ENCODE results near the gene CDC26. TPM values are rescaled to one million over a fixed set of nuclear protein-coding genes. Genes with fewer than 3 reads are reported as not detected.
"Not testable (repeated sequence)": the region's sequence is repeated elsewhere in the genome, so short reads cannot be mapped to it uniquely, and the experiment has no call there.

Gene CDC26
- total RNA-seq, 1 experiment from 2014 or later, result 51.6 TPM

DNA sequence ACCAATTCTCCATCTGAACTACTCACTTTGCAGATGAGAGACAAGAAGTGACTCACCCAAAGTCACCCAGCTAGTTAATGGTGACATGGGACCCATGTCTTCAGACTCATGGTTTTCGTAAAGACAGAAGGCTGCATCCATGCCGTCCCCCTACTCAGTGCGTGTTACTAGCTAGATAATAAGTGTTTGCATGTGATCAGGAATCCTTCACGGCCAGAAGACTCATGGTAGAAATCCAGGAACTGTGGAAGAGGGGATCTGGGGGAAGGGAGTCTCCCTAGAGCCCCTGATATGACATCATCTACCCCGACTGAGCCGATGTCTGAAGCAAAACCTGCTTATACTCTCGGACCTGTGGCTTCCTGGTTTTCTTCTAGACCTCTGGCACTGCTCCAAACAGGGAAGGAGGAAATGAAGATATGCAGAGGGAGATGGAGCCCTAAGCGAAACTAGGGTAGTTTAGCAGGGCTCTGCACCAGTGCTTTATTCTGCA is 24.5 kb upstream of the CDC26 start:
- Mint-ChIP-seq H3K36me3 (ENCODE audit: insufficient read depth, unreplicated experiment) (peaks cover 13% of the 10 kb centered on the region), H3K9me3 (ENCODE audit: unreplicated experiment) (no peaks in the 10 kb centered on the region), H3K27me3 (ENCODE audit: insufficient read depth, unreplicated experiment) (peaks cover 47% of the 10 kb centered on the region), H3K4me3 (ENCODE audit: unreplicated experiment) (no peak overlapping the region), H3K27ac (ENCODE audit: low read depth, unreplicated experiment) (no peak overlapping the region), H3K4me1 (ENCODE audit: insufficient read depth, unreplicated experiment) (peaks cover 5% of the 10 kb centered on the region)
- intact Hi-C loops (cut with micrococcal nuclease), result loop anchor here (10.0 kb wide), 1 partner anchor 295 kb away; no protein-coding TSS in a partner anchor
- DNase-seq (ENCODE audit: unreplicated experiment), result peak; percentile 32
- ChIA-PET POLR2A (no interaction called here), CTCF (interaction anchor here (0.6 to 1.7 kb wide), 4 partner anchors 30 to 561 kb away, joined by 3 to 8 read pairs (median 3); no protein-coding TSS in a partner anchor)
- no TSS peak for BruUV-seq (replicated peaks)
- TF ChIP-seq, protein P1, sequence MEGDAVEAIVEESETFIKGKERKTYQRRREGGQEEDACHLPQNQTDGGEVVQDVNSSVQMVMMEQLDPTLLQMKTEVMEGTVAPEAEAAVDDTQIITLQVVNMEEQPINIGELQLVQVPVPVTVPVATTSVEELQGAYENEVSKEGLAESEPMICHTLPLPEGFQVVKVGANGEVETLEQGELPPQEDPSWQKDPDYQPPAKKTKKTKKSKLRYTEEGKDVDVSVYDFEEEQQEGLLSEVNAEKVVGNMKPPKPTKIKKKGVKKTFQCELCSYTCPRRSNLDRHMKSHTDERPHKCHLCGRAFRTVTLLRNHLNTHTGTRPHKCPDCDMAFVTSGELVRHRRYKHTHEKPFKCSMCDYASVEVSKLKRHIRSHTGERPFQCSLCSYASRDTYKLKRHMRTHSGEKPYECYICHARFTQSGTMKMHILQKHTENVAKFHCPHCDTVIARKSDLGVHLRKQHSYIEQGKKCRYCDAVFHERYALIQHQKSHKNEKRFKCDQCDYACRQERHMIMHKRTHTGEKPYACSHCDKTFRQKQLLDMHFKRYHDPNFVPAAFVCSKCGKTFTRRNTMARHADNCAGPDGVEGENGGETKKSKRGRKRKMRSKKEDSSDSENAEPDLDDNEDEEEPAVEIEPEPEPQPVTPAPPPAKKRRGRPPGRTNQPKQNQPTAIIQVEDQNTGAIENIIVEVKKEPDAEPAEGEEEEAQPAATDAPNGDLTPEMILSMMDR (IDR thresholded peaks at IDR 0.05; ENCODE audit: unreplicated experiment), result no peak

GRCh38 chr9:113298924-113299770 is 23.8 kb upstream of the CDC26 start:
- no peak overlapping the region for H3K27ac Mint-ChIP-seq (ENCODE audit: low read depth, unreplicated experiment)
- H3K4me3 Mint-ChIP-seq (ENCODE audit: unreplicated experiment), result no peak overlapping the region
- CTCF ChIA-PET, result interaction anchor here (0.5 to 1.7 kb wide), 7 partner anchors 13 to 561 kb away, joined by 3 to 8 read pairs (median 3); partner anchors contain the start of gene ALAD
- POLR2A ChIA-PET, result no interaction called here
- TF ChIP-seq, protein P1 (IDR thresholded peaks at IDR 0.05; ENCODE audit: unreplicated experiment), result no peak
- no TSS peak for BruUV-seq (replicated peaks)
- H3K36me3 Mint-ChIP-seq (ENCODE audit: insufficient read depth, unreplicated experiment), result peaks cover 13% of the 10 kb centered on the region
- H3K27me3 Mint-ChIP-seq (ENCODE audit: insufficient read depth, unreplicated experiment), result peaks cover 47% of the 10 kb centered on the region
- H3K4me1 Mint-ChIP-seq (ENCODE audit: insufficient read depth, unreplicated experiment), result peaks cover 5% of the 10 kb centered on the region
- intact Hi-C loops (cut with micrococcal nuclease), result no loop called here
- no peak for DNase-seq (ENCODE audit: unreplicated experiment)
- no peaks in the 10 kb centered on the region for H3K9me3 Mint-ChIP-seq (ENCODE audit: unreplicated experiment)

GRCh38 chr9:113298311-113298710 is 22.9 kb upstream of the CDC26 start:
- intact Hi-C loops (cut with micrococcal nuclease), result no loop called here
- no peak overlapping the region for H3K4me3 Mint-ChIP-seq (ENCODE audit: unreplicated experiment)
- peaks cover 43% of the 10 kb centered on the region for H3K27me3 Mint-ChIP-seq (ENCODE audit: insufficient read depth, unreplicated experiment)
- peaks cover 4% of the 10 kb centered on the region for H3K4me1 Mint-ChIP-seq (ENCODE audit: insufficient read depth, unreplicated experiment)
- H3K27ac Mint-ChIP-seq (ENCODE audit: low read depth, unreplicated experiment), result no peak overlapping the region
- no TSS peak for BruUV-seq (replicated peaks)
- POLR2A ChIA-PET, result no interaction called here
- TF ChIP-seq, protein P1 (IDR thresholded peaks at IDR 0.05; ENCODE audit: unreplicated experiment), result no peak
- CTCF ChIA-PET, result interaction anchor here (0.6 to 1.7 kb wide), 3 partner anchors 12 to 108 kb away, joined by 3 to 8 read pairs (median 3); no protein-coding TSS in a partner anchor
- DNase-seq (ENCODE audit: unreplicated experiment), result no peak
- no peaks in the 10 kb centered on the region for H3K9me3 Mint-ChIP-seq (ENCODE audit: unreplicated experiment)
- H3K36me3 Mint-ChIP-seq (ENCODE audit: insufficient read depth, unreplicated experiment), result peaks cover 17% of the 10 kb centered on the region

DNA sequence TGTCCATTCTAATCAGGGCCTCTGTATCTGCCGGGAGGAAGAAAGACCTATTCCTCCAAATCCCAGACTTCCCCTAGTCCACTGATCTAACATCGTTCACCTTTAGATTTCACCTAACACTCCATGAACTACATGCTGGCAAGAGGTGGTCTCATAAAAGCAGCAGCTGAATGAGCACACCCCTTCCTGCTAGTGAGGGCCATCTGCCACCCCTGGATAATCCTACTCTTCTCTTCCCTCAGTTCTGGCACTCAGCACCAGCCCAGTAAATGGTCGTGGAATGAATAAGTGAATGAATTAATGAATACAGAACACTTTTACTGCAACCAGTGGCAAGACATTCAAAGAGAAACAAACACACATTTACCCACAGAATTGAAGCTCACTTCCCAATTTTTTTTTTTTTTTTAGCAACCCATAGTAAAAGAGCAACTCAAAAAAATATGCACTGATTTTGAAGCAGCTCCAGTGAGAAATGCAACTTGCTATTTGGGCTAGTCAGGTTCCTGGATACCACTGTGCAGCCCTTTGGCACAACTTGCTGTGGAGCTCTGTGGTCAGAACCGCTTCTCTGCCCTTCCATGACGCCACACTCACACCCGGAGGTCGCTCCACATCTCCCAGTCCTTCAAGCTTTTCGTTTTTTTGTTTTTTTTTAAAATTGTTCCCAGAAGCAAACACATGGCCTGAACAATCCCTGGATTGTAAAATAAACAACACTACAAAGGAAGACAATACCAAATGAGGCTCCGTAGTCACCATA is 21.6 kb upstream of the CDC26 start:
- BruUV-seq (replicated peaks), result no TSS peak
- no peak overlapping the region for H3K27ac Mint-ChIP-seq (ENCODE audit: low read depth, unreplicated experiment)
- TF ChIP-seq, protein P1 (IDR thresholded peaks at IDR 0.05; ENCODE audit: unreplicated experiment), result no peak
- intact Hi-C loops (cut with micrococcal nuclease), result no loop called here
- peaks cover 29% of the 10 kb centered on the region for H3K27me3 Mint-ChIP-seq (ENCODE audit: insufficient read depth, unreplicated experiment)
- no peak for DNase-seq (ENCODE audit: unreplicated experiment)
- ChIA-PET POLR2A (interaction anchor here (0.6 kb wide), 1 partner anchor 22 kb away, joined by 3 read pairs; no protein-coding TSS in a partner anchor), CTCF (interaction anchor here (0.7 kb wide), 3 partner anchors 361 to 1189 kb away, joined by 3 to 4 read pairs (median 3); no protein-coding TSS in a partner anchor)
- no peaks in the 10 kb centered on the region for H3K4me1 Mint-ChIP-seq (ENCODE audit: insufficient read depth, unreplicated experiment)
- peaks cover 25% of the 10 kb centered on the region for H3K36me3 Mint-ChIP-seq (ENCODE audit: insufficient read depth, unreplicated experiment)
- no peaks in the 10 kb centered on the region for H3K9me3 Mint-ChIP-seq (ENCODE audit: unreplicated experiment)
- H3K4me3 Mint-ChIP-seq (ENCODE audit: unreplicated experiment), result no peak overlapping the region

DNA sequence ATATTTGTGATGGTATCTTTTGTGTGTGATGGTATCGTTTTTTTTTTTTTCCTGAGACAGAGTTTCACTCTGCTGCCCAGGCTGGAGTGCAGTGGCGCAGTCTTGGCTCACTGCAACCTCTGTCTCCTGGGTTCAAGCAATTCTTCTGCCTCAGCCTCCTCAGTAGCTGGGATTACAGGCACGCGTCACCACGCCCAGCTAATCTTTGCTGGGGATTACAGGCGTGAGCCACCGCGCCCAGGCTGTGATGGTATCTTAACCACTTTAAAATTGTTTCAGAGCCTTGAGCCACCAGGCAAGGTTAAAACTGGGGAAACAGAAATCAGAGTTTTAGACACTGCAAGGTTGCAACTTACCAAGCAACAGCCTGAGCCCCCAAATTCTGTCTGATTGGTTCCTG is 20.9 kb upstream of the CDC26 start:
- H3K4me1 Mint-ChIP-seq (ENCODE audit: insufficient read depth, unreplicated experiment); POLR2A ChIA-PET; H3K9me3 Mint-ChIP-seq (ENCODE audit: unreplicated experiment); DNase-seq (ENCODE audit: unreplicated experiment); intact Hi-C loops (cut with micrococcal nuclease); H3K4me3 Mint-ChIP-seq (ENCODE audit: unreplicated experiment); BruUV-seq (replicated peaks); H3K27ac Mint-ChIP-seq (ENCODE audit: low read depth, unreplicated experiment): not testable (repeated sequence)
- Mint-ChIP-seq H3K27me3 (ENCODE audit: insufficient read depth, unreplicated experiment) (peaks cover 27% of the 10 kb centered on the region), H3K36me3 (ENCODE audit: insufficient read depth, unreplicated experiment) (peaks cover 32% of the 10 kb centered on the region)
- CTCF ChIA-PET, result interaction anchor here (0.6 to 0.7 kb wide), 2 partner anchors 19 to 362 kb away, joined by 3 read pairs; no protein-coding TSS in a partner anchor

Measured in MCF 10A (cell line).